ENCODE data around the gene LGR6. TPM values are rescaled to one million over a fixed set of nuclear protein-coding genes. Genes with fewer than 3 reads are reported as not detected.

The LGR6 gene
- total and polyA plus RNA-seq, 10 of the 15 experiments (the other 5 are each of a cell fraction or from before 2014, with no cell fraction given): not detected

- Histone ChIP-seq H4K20me1 (ENCODE audit: control insufficient read depth, insufficient read depth) (no peaks in the 10 kb centered on the region), H3K27ac (ENCODE audit: control insufficient read depth, insufficient read depth) (no peak overlapping the region), H3K9me3 (replicated peaks; ENCODE audit: control insufficient read depth, insufficient read depth, low read length) (no peaks in the 10 kb centered on the region), H3K27me3 (replicated peaks in 1 of 2; ENCODE audit: control insufficient read depth in 2 of 2, insufficient read depth in 2 of 2, low read length in 1 of 2) (peaks cover 0 to 8% of the 10 kb centered on the region in 2 experiments; a peak in 2 of 4 replicates), H3K79me2 (ENCODE audit: control insufficient read depth, insufficient read depth, low read length) (no peaks in the 10 kb centered on the region), H2AFZ (ENCODE audit: control insufficient read depth, low read depth, low read length) (no peak overlapping the region), H3K4me3 (no peak overlapping the region), H3K36me3 (ENCODE audit: control insufficient read depth in 2 of 2, insufficient read depth in 2 of 2, low read length in 1 of 2) (no peaks in the 10 kb centered on the region), H3K4me2 (ENCODE audit: control insufficient read depth, insufficient read depth) (no peak overlapping the region), H3K9ac (ENCODE audit: control insufficient read depth, insufficient read depth, low read length) (no peak overlapping the region), H3K4me1 (ENCODE audit: control insufficient read depth, insufficient read depth, low read length) (no peaks in the 10 kb centered on the region)
- DNase-seq (ENCODE audit: low read depth, low spot score): no peak
- TF ChIP-seq ATF2 (IDR thresholded peaks at IDR 0.05; ENCODE audit: low read length) (no peak), NFYB (IDR thresholded peaks at IDR 0.05; ENCODE audit: insufficient read depth, low read depth, low read length) (no peak), RBBP5 (conservative IDR thresholded peaks at IDR 0.05) (no peak), MTA2 (IDR thresholded peaks at IDR 0.05; ENCODE audit: low read depth) (no peak), NBN (IDR thresholded peaks at IDR 0.05) (no peak)
- ChIA-PET SMC1A (ENCODE audit: uncharacterized antibody, unreplicated experiment) (interaction anchor here (1.4 kb wide), 1 partner anchor 8 kb away, joined by 4 read pairs; no protein-coding TSS in a partner anchor), CTCF (interaction anchor here (1.3 kb wide), 1 partner anchor 10 kb away, joined by 3 read pairs; no protein-coding TSS in a partner anchor), RAD21 (ENCODE audit: unreplicated experiment) (interaction anchor here (1.1 kb wide), 1 partner anchor 438 kb away, joined by 3 read pairs; no protein-coding TSS in a partner anchor), POLR2A (no interaction called here)
- BruUV-seq (replicated peaks): no TSS peak
- intact Hi-C loops (cut with micrococcal nuclease; ENCODE audit: unreplicated experiment) (no loop called here), in situ Hi-C loops (cut with MboI) (no loop called here)
- WGBS (ENCODE audit: insufficient coverage, insufficient replicate concordance, low lambda C conversion rate, missing lambda C conversion rate): 12% methylated on average over 5 of the region's 5 CpGs
- FAIRE-seq: no peak
- ATAC-seq: no peak
Observed at GRCh38 chr1:202281316-202282024, 87.9 kb downstream of the LGR6 start.

- in situ Hi-C loops (cut with MboI): no loop called here
- Histone ChIP-seq H3K4me1 (ENCODE audit: control insufficient read depth, insufficient read depth, low read length) (no peaks in the 10 kb centered on the region), H3K27me3 (replicated peaks in 1 of 2; ENCODE audit: control insufficient read depth in 2 of 2, insufficient read depth in 2 of 2, low read length in 1 of 2) (peaks cover 0 to 8% of the 10 kb centered on the region in 2 experiments; a peak in 2 of 4 replicates), H4K20me1 (ENCODE audit: control insufficient read depth, insufficient read depth) (no peaks in the 10 kb centered on the region), H3K9me3 (replicated peaks; ENCODE audit: control insufficient read depth, insufficient read depth, low read length) (no peaks in the 10 kb centered on the region), H3K79me2 (ENCODE audit: control insufficient read depth, insufficient read depth, low read length) (no peaks in the 10 kb centered on the region), H3K27ac (ENCODE audit: control insufficient read depth, insufficient read depth) (no peak overlapping the region), H3K36me3 (ENCODE audit: control insufficient read depth in 2 of 2, insufficient read depth in 2 of 2, low read length in 1 of 2) (no peaks in the 10 kb centered on the region), H3K4me2 (ENCODE audit: control insufficient read depth, insufficient read depth) (no peak overlapping the region), H2AFZ (ENCODE audit: control insufficient read depth, low read depth, low read length) (no peak overlapping the region), H3K4me3 (no peak overlapping the region), H3K9ac (ENCODE audit: control insufficient read depth, insufficient read depth, low read length) (no peak overlapping the region)
- POLR2A ChIA-PET: interaction anchor here (0.5 kb wide), 1 partner anchor 342 kb away, joined by 3 read pairs; no protein-coding TSS in a partner anchor
- FAIRE-seq: no peak
- SMC1A ChIA-PET (ENCODE audit: uncharacterized antibody, unreplicated experiment): no interaction called here
- RAD21 ChIA-PET (ENCODE audit: unreplicated experiment): interaction anchor here (1.1 kb wide), 1 partner anchor 438 kb away, joined by 3 read pairs; no protein-coding TSS in a partner anchor
- no TSS peak for BruUV-seq (replicated peaks)
- intact Hi-C loops (cut with micrococcal nuclease; ENCODE audit: unreplicated experiment): no loop called here
- WGBS (ENCODE audit: insufficient coverage, insufficient replicate concordance, low lambda C conversion rate, missing lambda C conversion rate): 65% methylated on average over 5 of the region's 5 CpGs
- no peak for TF ChIP-seq FOXM1 (IDR thresholded peaks at IDR 0.05; ENCODE audit: low read depth, low read length)
- no peak for TF ChIP-seq ETV6 (conservative IDR thresholded peaks at IDR 0.05 in 1 of 2, IDR thresholded peaks at IDR 0.05 in 1 of 2; ENCODE audit: borderline replicate concordance in 1 of 2, low read depth in 1 of 2)
- TF ChIP-seq SREBF1 (IDR thresholded peaks at IDR 0.05; ENCODE audit: low read length): no peak
- TF ChIP-seq YY1 (IDR thresholded peaks at IDR 0.05; ENCODE audit: low read depth, low read length): no peak
- no peak for TF ChIP-seq ZZZ3 (IDR thresholded peaks at IDR 0.05; ENCODE audit: control insufficient read depth, insufficient read length, low read depth)
- TF ChIP-seq SMC3 (IDR thresholded peaks at IDR 0.05; ENCODE audit: borderline replicate concordance, low read length): no peak
- TF ChIP-seq ATF2 (IDR thresholded peaks at IDR 0.05; ENCODE audit: low read length): no peak
- TF ChIP-seq TCF3 (IDR thresholded peaks at IDR 0.05; ENCODE audit: borderline replicate concordance, insufficient read depth, low read depth, low read length): no peak
- TF ChIP-seq ZNF384 (IDR thresholded peaks at IDR 0.05; ENCODE audit: borderline replicate concordance, low read depth, low read length): no peak
- TF ChIP-seq MTA2 (IDR thresholded peaks at IDR 0.05; ENCODE audit: low read depth): no peak
- TF ChIP-seq SRF (IDR thresholded peaks at IDR 0.05; ENCODE audit: low read depth in 2 of 2, low read length in 2 of 2): no peak
- no peak for ATAC-seq
- DNase-seq (ENCODE audit: low read depth, low spot score): no peak
- CTCF ChIA-PET: interaction anchor here (0.6 to 1.3 kb wide), 2 partner anchors 9 to 408 kb away, joined by 3 read pairs; no protein-coding TSS in a partner anchor
Observed at GRCh38 chr1:202282025-202282371, 88.4 kb downstream of the LGR6 start.
